Duodenal mucosa (tissue), 2 donors: Measurements from ENCODE around the gene SPRING1.

ENCODE experiments used
- H3K27ac ChIP-seq: one replicate; pipeline ENCODE4 v1.7.0; 2013; ENCODE audit warnings: low read depth, low read length
- H3K27me3 ChIP-seq, 2 donors: one replicate each; pipeline ENCODE4 v1.7.0; 2013; ENCODE audit warnings: low read length in 2 of 2, control low read depth in 1 of 2; ENCODE audit not compliant: insufficient read depth in 2 of 2, control insufficient read depth in 1 of 2
- H3K36me3 ChIP-seq, 2 donors: one replicate each; pipeline ENCODE4 v1.7.0; 2013; ENCODE audit warnings: low read length in 2 of 2, control low read depth in 1 of 2; ENCODE audit not compliant: insufficient read depth in 2 of 2, control insufficient read depth in 1 of 2
- H3K4me1 ChIP-seq, 2 donors: one replicate each; pipeline ENCODE4 v1.7.0; 2013; ENCODE audit warnings: low read length in 2 of 2, control low read depth in 1 of 2; ENCODE audit not compliant: insufficient read depth in 2 of 2, control insufficient read depth in 1 of 2
- H3K4me3 ChIP-seq, 2 donors: one replicate each; pipeline ENCODE4 v1.7.0; 2013; ENCODE audit warnings: low read length in 2 of 2, low read depth in 1 of 2
- H3K9ac ChIP-seq, 2 donors: one replicate each; pipeline ENCODE4 v1.7.0; 2013; ENCODE audit warnings: low read length in 2 of 2, low read depth in 1 of 2
- H3K9me3 ChIP-seq, 2 donors: one replicate each; pipeline ENCODE4 v1.7.0; 2013; ENCODE audit warnings: low read length in 2 of 2, control low read depth in 1 of 2; ENCODE audit not compliant: control insufficient read depth in 1 of 2

SPRING1 gene

GRCh38 chr12:116697716-116698115 lies 40.2 kb downstream of the SPRING1 start:
- peaks cover 27 to 32% of the 10 kb centered on the region in 2 donors for H3K4me1 ChIP-seq
- no peak overlapping the region for H3K4me3 ChIP-seq
- H3K27ac ChIP-seq: no peak overlapping the region

GRCh38 chr12:116697305-116697704 lies 40.6 kb downstream of the SPRING1 start:
- Histone ChIP-seq H3K9me3 (no peaks in the 10 kb centered on the region), H3K4me1 (peaks cover 27 to 35% of the 10 kb centered on the region in 2 donors), H3K9ac (no peak overlapping the region), H3K27me3 (peaks cover 9 to 11% of the 10 kb centered on the region in 2 donors), H3K27ac (no peak overlapping the region), H3K36me3 (no peaks in the 10 kb centered on the region), H3K4me3 (no peak overlapping the region)

More at GRCh38 chr12:116697716-116698115, 40.2 kb downstream of the SPRING1 start:
- Histone ChIP-seq H3K27me3 (peaks cover 9 to 11% of the 10 kb centered on the region in 2 donors), H3K36me3 (no peaks in the 10 kb centered on the region), H3K9me3 (no peaks in the 10 kb centered on the region), H3K9ac (no peak overlapping the region)

GRCh38 chr12:116695464-116695725 lies 42.5 kb downstream of the SPRING1 start:
- no peak overlapping the region for H3K9ac ChIP-seq
- peaks cover 9 to 11% of the 10 kb centered on the region in 2 donors for H3K27me3 ChIP-seq
- no peak overlapping the region for H3K4me3 ChIP-seq
- H3K27ac ChIP-seq: no peak overlapping the region
- peaks cover 27 to 38% of the 10 kb centered on the region in 2 donors for H3K4me1 ChIP-seq
- H3K36me3 ChIP-seq: no peaks in the 10 kb centered on the region
- no peaks in the 10 kb centered on the region for H3K9me3 ChIP-seq

GRCh38 chr12:116694653-116695463 lies 43.0 kb downstream of the SPRING1 start:
- Histone ChIP-seq H3K27me3 (peaks cover 9 to 11% of the 10 kb centered on the region in 2 donors), H3K4me3 (no peak overlapping the region), H3K36me3 (no peaks in the 10 kb centered on the region), H3K9ac (no peak overlapping the region), H3K27ac (no peak overlapping the region), H3K4me1 (peaks cover 27 to 38% of the 10 kb centered on the region in 2 donors), H3K9me3 (no peaks in the 10 kb centered on the region)

GRCh38 chr12:116693286-116694227 lies 44.3 kb downstream of the SPRING1 start:
- Histone ChIP-seq H3K36me3 (no peaks in the 10 kb centered on the region), H3K27me3 (peaks cover 9 to 11% of the 10 kb centered on the region in 2 donors), H3K9ac (no peak overlapping the region), H3K27ac (no peak overlapping the region), H3K9me3 (no peaks in the 10 kb centered on the region), H3K4me3 (peak overlapping the region; percentile 29 to 46), H3K4me1 (peaks cover 24 to 36% of the 10 kb centered on the region in 2 donors)

GRCh38 chr12:116692605-116693004 lies 45.3 kb downstream of the SPRING1 start:
- Histone ChIP-seq H3K36me3 (no peaks in the 10 kb centered on the region), H3K27ac (no peak overlapping the region), H3K9me3 (no peaks in the 10 kb centered on the region), H3K4me1 (peaks cover 21 to 30% of the 10 kb centered on the region in 2 donors), H3K4me3 (peak overlapping the region; percentile 8 to 26), H3K27me3 (peaks cover 9 to 11% of the 10 kb centered on the region in 2 donors), H3K9ac (no peak overlapping the region)

- peaks cover 21 to 30% of the 10 kb centered on the region in 2 donors for H3K4me1 ChIP-seq
- H3K36me3 ChIP-seq: no peaks in the 10 kb centered on the region
- no peaks in the 10 kb centered on the region for H3K9me3 ChIP-seq
- H3K4me3 ChIP-seq: no peak overlapping the region
- H3K27ac ChIP-seq: no peak overlapping the region
- peaks cover 9 to 11% of the 10 kb centered on the region in 2 donors for H3K27me3 ChIP-seq
- H3K9ac ChIP-seq: no peak overlapping the region
These were observed 46.2 kb downstream of the SPRING1 start for GRCh38 chr12:116691636-116692035.

- no peaks in the 10 kb centered on the region for H3K36me3 ChIP-seq
- H3K27me3 ChIP-seq: peaks cover 9 to 11% of the 10 kb centered on the region in 2 donors
- peaks cover 21 to 30% of the 10 kb centered on the region in 2 donors for H3K4me1 ChIP-seq
These were observed 46.7 kb downstream of the SPRING1 start for GRCh38 chr12:116691205-116691604.

GRCh38 chr12:116689979-116690744 lies 47.7 kb downstream of the SPRING1 start:
- Histone ChIP-seq H3K4me3 (no peak overlapping the region), H3K4me1 (peaks cover 19 to 30% of the 10 kb centered on the region in 2 donors), H3K27me3 (peaks cover 6 to 11% of the 10 kb centered on the region in 2 donors), H3K27ac (no peak overlapping the region), H3K9me3 (no peaks in the 10 kb centered on the region), H3K9ac (no peak overlapping the region), H3K36me3 (no peaks in the 10 kb centered on the region)

More at GRCh38 chr12:116691205-116691604, 46.7 kb downstream of the SPRING1 start:
- Histone ChIP-seq H3K4me3 (no peak overlapping the region), H3K9me3 (no peaks in the 10 kb centered on the region), H3K27ac (no peak overlapping the region), H3K9ac (no peak overlapping the region)
